ENCODE results near the gene EID3. TPM values are rescaled to one million over a fixed set of nuclear protein-coding genes. Genes with fewer than 3 reads are reported as not detected.

The EID3 gene
- total and polyA plus RNA-seq, 2 experiments from 2014 or later, result 3.3 to 3.4 TPM

GRCh38 chr12:104320627-104321024, 17.1 kb downstream of the EID3 start:
- peaks cover 85% of the 10 kb centered on the region for H3K36me3 Mint-ChIP-seq (ENCODE audit: low read depth)
- peaks cover 4% of the 10 kb centered on the region; the same call in 2 of the 3 replicates for H3K9me3 Mint-ChIP-seq
- H3K27ac ChIP-seq (ENCODE audit: low read depth), result no peak overlapping the region
- no peak overlapping the region for H2AFZ ChIP-seq
- TF ChIP-seq NANOG (IDR thresholded peaks at IDR 0.05; ENCODE audit: borderline replicate concordance) (no peak), CTCF (conservative IDR thresholded peaks at IDR 0.05; ENCODE audit: low read depth in 2 of 2) (no peak), POLR2AphosphoS5 (IDR thresholded peaks at IDR 0.05; ENCODE audit: low read depth) (no peak), STAT1 (IDR thresholded peaks at IDR 0.05; ENCODE audit: unreplicated experiment) (no peak), REST (IDR thresholded peaks at IDR 0.05; ENCODE audit: unreplicated experiment) (no peak), ZNF114 (CRISPR knock-in tag; IDR thresholded peaks at IDR 0.05) (no peak), EZH2phosphoT487 (IDR thresholded peaks at IDR 0.05; ENCODE audit: unreplicated experiment) (no peak), ZNF462 (CRISPR knock-in tag; IDR thresholded peaks at IDR 0.05) (no peak), ETS1 (IDR thresholded peaks at IDR 0.05) (no peak), JUNB (IDR thresholded peaks at IDR 0.05; ENCODE audit: unreplicated experiment) (no peak), EZH2 (IDR thresholded peaks at IDR 0.05; ENCODE audit: low read depth, unreplicated experiment) (no peak), ZNF331 (CRISPR knock-in tag; IDR thresholded peaks at IDR 0.05; ENCODE audit: low read depth) (no peak), CREB1 (CRISPR knock-in tag; IDR thresholded peaks at IDR 0.05; ENCODE audit: low read depth) (no peak)
- 0 out of 2 replicates have a peak, but pooled peaks cover 3% of the 10 kb centered on the region for H3K79me2 ChIP-seq (replicated peaks; ENCODE audit: insufficient read depth)
- H3F3A ChIP-seq (replicated peaks; ENCODE audit: low read depth), result no peaks in the 10 kb centered on the region
- no peaks in the 10 kb centered on the region for H3K27me3 ChIP-seq (ENCODE audit: insufficient read depth)
- no peaks in the 10 kb centered on the region for H3K9me2 ChIP-seq (ENCODE audit: insufficient read depth)
- peaks cover 66% of the 10 kb centered on the region for H3K36me3 ChIP-seq (ENCODE audit: insufficient read depth)
- no peak overlapping the region for H3K4me2 ChIP-seq
- H3K4me1 Mint-ChIP-seq, result no peaks in the 10 kb centered on the region
- H3K27me3 Mint-ChIP-seq (ENCODE audit: insufficient read depth, low read depth, poor library complexity), result no peaks in the 10 kb centered on the region
- DNase-seq (ENCODE audit: low spot score) (no peak), ATAC-seq (no peak)
- H3K4me1 ChIP-seq (ENCODE audit: insufficient read depth), result no peaks in the 10 kb centered on the region
- H3K4me3 Mint-ChIP-seq, result no peak overlapping the region
- H4K20me1 ChIP-seq (replicated peaks; ENCODE audit: insufficient read depth), result peaks cover 9% of the 10 kb centered on the region; the same call in 1 of the 2 replicates
- no peak overlapping the region for H3K4me3 ChIP-seq
- H3K27ac Mint-ChIP-seq, result no peak overlapping the region

Measured in GM23338 (cell line).